Gastrocnemius medialis (tissue), 4 donors: ENCODE measurements around the gene MSI2. TPM values are rescaled to one million over a fixed set of nuclear protein-coding genes. Genes with fewer than 3 reads are reported as not detected.

Experiments used
- ATAC-seq, 2 donors: fragments of 150-250 bp; one replicate each; pipeline ENCODE4 v1.9.1; 2016
- DNase-seq, 2 donors: peaks; one replicate each; pipeline ENCODE4 v3.0.0-alpha.2; 2019
- H3K27ac ChIP-seq, 4 donors: fragments of 200-600 bp; sonication (generic); 1 replicate in 1 of 4; 2 replicates in 3 of 4; pipeline ENCODE4 v1.5.1; 2016 to 2018; ENCODE audit warnings: mild to moderate bottlenecking in 2 of 4, moderate library complexity in 1 of 4
- H3K27me3 ChIP-seq, 3 donors: fragments of 200-600 bp; sonication (generic) in 2 of 3; 1 replicate in 1 of 3; 2 replicates in 2 of 3; pipeline versions ENCODE4 v1.5.1 to v1.6.0; 2016 to 2019; ENCODE audit warnings: mild to moderate bottlenecking in 1 of 3, moderate library complexity in 1 of 3
- H3K36me3 ChIP-seq, 2 donors: fragments of 200-600 bp; sonication (generic) in 1 of 2; one replicate each; pipeline ENCODE4 v1.5.1; 2017 to 2018
- H3K4me1 ChIP-seq, 2 donors: fragments of 200-600 bp; sonication (generic) in 1 of 2; one replicate each; pipeline ENCODE4 v1.5.1; 2016 to 2017; ENCODE audit warnings: mild to moderate bottlenecking in 2 of 2
- H3K4me3 ChIP-seq, 4 donors: fragments of 200-600 bp; sonication (generic) in 3 of 4; 1 replicate in 1 of 4; 2 replicates in 3 of 4; pipeline ENCODE4 v1.5.1; 2016 to 2019; ENCODE audit warnings: mild to moderate bottlenecking in 2 of 4
- H3K9me3 ChIP-seq, 3 donors: fragments of 200-600 bp; sonication (generic) in 2 of 3; 1 replicate in 1 of 3; 2 replicates in 2 of 3; pipeline ENCODE4 v1.5.1; 2016 to 2019
- POLR2A ChIP-seq, 2 donors: fragments of 450-650 bp; IDR thresholded peaks; one replicate each; pipeline ENCODE4 v1.6.1; 2017; ENCODE audit warnings: antibody characterized with exemption in 2 of 2, mild to moderate bottlenecking in 2 of 2, moderate library complexity in 2 of 2
- in situ Hi-C, 4 donors: fragments of 200-750 bp; cut with MboI; loops; one replicate each; pipeline versions ENCODE4 v1.15.0 to v1.8.0; 2017; ENCODE audit warnings: low sequenced_read_pairs in 4 of 4
- intact Hi-C: fragments of 100-400 bp; cut with DNase I; formaldehyde crosslinking; loops from one replicate; pipeline ENCODE4 v1.15.1; 2023; ENCODE audit warnings: low total_unique reads
- total RNA-seq, 4 donors: library from RNA; depleted of rRNA; stranded (reverse); fragments of >200 nt; gene quantifications; one replicate each; pipeline versions ENCODE4 v1.1.0 to v1.2.3, GENCODE V29; 2016
- TF ChIP-seq, protein P1 (sequence below), 5 experiments: fragments of 450-650 bp in 3 of 5; fragments of 200-600 bp in 2 of 5; sonication (generic) in 2 of 5; IDR thresholded peaks in 4 of 5; conservative IDR thresholded peaks in 1 of 5; 1 replicate in 4 of 5; 2 replicates in 1 of 5; pipeline ENCODE4 v1.5.1; 2016 to 2019; ENCODE audit warnings: antibody characterized with exemption in 5 of 5, mild to moderate bottlenecking in 3 of 5, moderate library complexity in 3 of 5

Gene MSI2
- total RNA-seq, 4 donors from 2014 or later = 33.1 to 66.2 (median 48.5) TPM

DNA sequence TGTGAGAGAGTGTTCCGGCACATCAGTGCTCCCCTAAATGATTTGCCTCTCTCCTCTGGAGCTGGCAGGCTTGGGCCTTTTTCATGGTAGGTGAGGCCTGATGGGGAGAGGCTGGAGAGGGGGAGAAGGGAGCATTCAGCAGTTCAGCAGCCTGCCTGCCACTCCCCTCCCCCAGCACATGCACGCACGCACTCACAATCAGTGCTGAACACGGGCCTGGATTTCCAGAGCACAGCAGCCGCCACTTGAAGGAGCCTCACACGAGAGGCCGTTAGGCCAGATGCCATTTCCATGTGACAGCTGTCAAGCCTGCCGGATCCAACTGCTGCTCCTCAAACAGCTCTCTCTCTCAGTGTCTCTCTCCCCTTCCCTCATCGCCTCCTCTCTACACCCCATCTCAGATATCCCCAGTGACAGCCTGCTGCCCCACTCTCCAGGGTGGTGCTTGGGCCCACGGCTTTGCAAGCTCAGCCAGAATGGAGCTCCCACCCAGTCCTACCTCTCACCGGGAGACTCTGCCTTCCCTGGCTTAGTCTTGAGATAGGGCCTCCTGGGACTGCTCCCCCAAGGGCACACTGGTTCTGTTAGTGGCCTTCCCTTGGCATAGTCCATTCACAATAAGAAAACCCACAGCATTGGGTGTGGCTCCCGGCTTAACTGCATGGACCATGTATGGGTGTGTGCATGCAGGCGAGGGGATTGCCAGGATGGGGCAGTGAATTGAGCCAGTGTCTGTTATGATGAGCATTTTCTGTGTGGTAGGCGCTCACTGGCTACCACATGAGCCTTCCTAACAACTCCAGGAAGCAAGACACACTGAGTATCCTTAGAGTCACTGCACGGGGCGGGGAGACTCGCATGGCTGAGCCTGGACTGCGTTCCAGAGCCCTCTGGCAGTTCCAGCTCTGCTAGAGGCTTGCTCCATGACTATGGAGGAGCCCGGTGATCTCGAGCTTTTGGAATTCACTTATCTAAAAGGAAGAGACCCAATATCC is 262.6 kb downstream of the MSI2 start:
- intact Hi-C loops = no loop called here
- DNase-seq = peak; percentile 41 to 68

DNA sequence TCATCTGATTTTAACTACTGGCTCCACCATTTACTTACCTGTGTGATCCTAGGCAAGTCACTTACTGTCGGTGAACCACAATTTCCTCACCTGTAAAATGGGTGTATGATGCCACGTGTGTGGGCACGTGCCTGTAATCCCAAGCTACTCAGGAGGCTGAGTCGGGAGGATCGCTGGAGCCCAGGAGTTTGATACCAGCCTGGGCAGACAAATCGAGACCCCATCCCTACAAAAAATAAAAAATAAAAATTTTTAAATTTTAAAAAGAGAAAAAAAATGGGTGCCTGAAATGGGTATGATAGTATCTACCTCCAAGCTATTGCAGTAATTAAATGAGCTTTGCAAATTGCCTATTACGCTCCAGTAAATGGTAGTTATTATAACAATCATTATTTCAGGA is 263.5 kb downstream of the MSI2 start:
- ATAC-seq (no peak), DNase-seq (no peak)
- Histone ChIP-seq H3K9me3 (no peaks in the 10 kb centered on the region), H3K4me1 (peaks cover 49 to 51% of the 10 kb centered on the region in 2 donors), H3K27me3 (no peaks in the 10 kb centered on the region), H3K27ac (no peak overlapping the region), H3K4me3 (no peak overlapping the region), H3K36me3 (no peaks in the 10 kb centered on the region)
- intact Hi-C loops = no loop called here
- no peak for TF ChIP-seq POLR2A (IDR thresholded peaks at IDR 0.05)
- TF ChIP-seq, protein P1, sequence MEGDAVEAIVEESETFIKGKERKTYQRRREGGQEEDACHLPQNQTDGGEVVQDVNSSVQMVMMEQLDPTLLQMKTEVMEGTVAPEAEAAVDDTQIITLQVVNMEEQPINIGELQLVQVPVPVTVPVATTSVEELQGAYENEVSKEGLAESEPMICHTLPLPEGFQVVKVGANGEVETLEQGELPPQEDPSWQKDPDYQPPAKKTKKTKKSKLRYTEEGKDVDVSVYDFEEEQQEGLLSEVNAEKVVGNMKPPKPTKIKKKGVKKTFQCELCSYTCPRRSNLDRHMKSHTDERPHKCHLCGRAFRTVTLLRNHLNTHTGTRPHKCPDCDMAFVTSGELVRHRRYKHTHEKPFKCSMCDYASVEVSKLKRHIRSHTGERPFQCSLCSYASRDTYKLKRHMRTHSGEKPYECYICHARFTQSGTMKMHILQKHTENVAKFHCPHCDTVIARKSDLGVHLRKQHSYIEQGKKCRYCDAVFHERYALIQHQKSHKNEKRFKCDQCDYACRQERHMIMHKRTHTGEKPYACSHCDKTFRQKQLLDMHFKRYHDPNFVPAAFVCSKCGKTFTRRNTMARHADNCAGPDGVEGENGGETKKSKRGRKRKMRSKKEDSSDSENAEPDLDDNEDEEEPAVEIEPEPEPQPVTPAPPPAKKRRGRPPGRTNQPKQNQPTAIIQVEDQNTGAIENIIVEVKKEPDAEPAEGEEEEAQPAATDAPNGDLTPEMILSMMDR (IDR thresholded peaks at IDR 0.05 in 4 of 5, conservative IDR thresholded peaks at IDR 0.05 in 1 of 5) = no peak
- in situ Hi-C loops = no loop called here

More for the DNA sequence above, 262.6 kb downstream of the MSI2 start:
- H3K27me3 ChIP-seq = no peaks in the 10 kb centered on the region
- TF ChIP-seq POLR2A (IDR thresholded peaks at IDR 0.05) = no peak
- peaks cover 44 to 49% of the 10 kb centered on the region in 2 donors for H3K4me1 ChIP-seq
- H3K27ac ChIP-seq = peak overlapping the region; percentile 26 to 57 (median 54)
- in situ Hi-C loops = no loop called here
- H3K36me3 ChIP-seq = no peaks in the 10 kb centered on the region
- ATAC-seq = peak; percentile 79 to 80
- H3K9me3 ChIP-seq = no peaks in the 10 kb centered on the region
- H3K4me3 ChIP-seq = no peak overlapping the region

DNA sequence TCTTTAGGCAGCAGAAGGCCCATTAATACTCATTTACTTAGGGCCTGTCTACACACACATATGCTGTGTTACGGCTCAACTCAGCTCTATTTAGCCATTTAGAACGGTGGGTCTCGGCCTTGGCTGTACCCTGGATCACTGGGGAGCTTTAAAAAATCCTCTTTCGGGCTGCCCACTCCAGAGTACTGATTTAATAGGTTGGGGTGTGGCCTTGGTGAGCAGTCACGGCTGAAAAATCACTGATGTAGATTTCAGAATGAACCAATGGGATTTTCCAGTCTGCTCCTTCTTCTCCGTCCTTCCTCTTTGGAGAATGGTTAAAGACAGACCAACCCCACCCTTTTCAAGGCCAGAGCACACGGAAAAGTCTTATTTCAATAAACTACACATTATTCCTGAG is 265.3 kb downstream of the MSI2 start:
- ATAC-seq = no peak
- DNase-seq = no peak

DNA sequence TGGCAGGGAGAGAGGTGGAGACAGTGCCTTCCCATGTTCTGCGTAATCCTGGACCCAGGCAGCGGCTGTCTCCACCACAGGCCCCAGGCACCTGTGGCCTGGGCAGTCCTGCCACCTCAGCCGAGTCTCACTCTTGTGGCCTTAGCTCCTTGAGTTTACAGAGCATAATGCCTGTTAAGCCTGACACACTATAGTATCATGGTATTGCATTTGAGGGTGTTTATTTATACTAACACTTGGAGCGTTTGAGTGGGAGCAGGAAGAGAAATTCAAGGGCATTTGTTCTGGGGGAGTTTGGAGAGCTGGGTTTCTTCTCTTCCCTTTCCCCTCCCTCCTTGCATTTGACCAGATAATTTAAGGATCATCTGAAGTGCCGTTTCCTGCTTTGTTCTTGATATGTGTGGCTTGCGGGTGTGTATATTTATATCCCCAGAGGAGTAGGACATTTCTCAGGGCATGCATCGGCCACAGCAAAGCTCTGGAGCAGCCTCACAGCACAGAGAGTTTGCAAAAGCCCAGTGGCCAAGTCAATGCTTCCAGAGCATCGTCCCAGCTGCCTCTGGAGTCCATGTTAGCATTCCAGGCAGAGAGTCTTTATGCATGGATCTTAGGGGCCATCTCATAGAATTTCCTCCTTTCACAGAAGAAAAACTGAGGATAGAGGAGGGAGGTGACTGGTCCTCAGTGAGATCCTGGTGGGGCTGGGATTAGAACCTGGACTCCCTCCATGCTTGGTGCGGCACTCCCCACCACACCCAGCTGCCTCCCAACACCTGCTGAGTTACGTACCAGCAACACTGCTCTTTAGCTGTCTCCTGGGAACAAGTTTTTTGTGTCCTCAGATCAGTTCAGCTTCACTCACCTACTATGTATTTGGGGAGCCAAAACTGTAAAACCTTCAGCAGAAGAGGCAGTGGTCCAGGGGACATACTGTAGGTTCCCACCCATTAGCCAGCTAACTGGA is 266.0 kb downstream of the MSI2 start:
- DNase-seq = no peak
- no peak overlapping the region for H3K4me3 ChIP-seq
- no peaks in the 10 kb centered on the region for H3K27me3 ChIP-seq
- peak overlapping the region in 3 of 4 donors; percentile 27 to 50 (median 46) for H3K27ac ChIP-seq
- intact Hi-C loops = no loop called here
- TF ChIP-seq, protein P1 (IDR thresholded peaks at IDR 0.05 in 4 of 5, conservative IDR thresholded peaks at IDR 0.05 in 1 of 5) = no peak
- TF ChIP-seq POLR2A (IDR thresholded peaks at IDR 0.05) = no peak
- no peaks in the 10 kb centered on the region for H3K36me3 ChIP-seq
- H3K9me3 ChIP-seq = no peaks in the 10 kb centered on the region
- ATAC-seq = no peak
- peaks cover 47 to 48% of the 10 kb centered on the region in 2 donors for H3K4me1 ChIP-seq
- in situ Hi-C loops = no loop called here

More for the DNA sequence above, 265.3 kb downstream of the MSI2 start:
- Histone ChIP-seq H3K4me3 (no peak overlapping the region), H3K9me3 (no peaks in the 10 kb centered on the region), H3K27ac (peak overlapping the region in 3 of 4 donors; percentile 27 to 50 (median 46)), H3K4me1 (peaks cover 49 to 51% of the 10 kb centered on the region in 2 donors), H3K36me3 (no peaks in the 10 kb centered on the region), H3K27me3 (no peaks in the 10 kb centered on the region)
- TF ChIP-seq, protein P1 (IDR thresholded peaks at IDR 0.05 in 4 of 5, conservative IDR thresholded peaks at IDR 0.05 in 1 of 5) = no peak
- no peak for TF ChIP-seq POLR2A (IDR thresholded peaks at IDR 0.05)
- in situ Hi-C loops (no loop called here), intact Hi-C loops (no loop called here)
